Lung (tissue), 12 donors: ENCODE results near the gene ZBTB7A. TPM values are rescaled to one million over a fixed set of nuclear protein-coding genes. Genes with fewer than 3 reads are reported as not detected.

Experiments used
- ATAC-seq: fragments of 200-7000 bp; cut with Tn5 transposase; one replicate; pipeline ENCODE4 v1.9.1; 2020; ENCODE audit warnings: moderate number of reproducible peaks; ENCODE audit not compliant: insufficient read depth, low FRiP score
- DNase-seq, 3 donors: peaks; one replicate each; pipeline ENCODE4 v3.0.0-alpha.2; 2013 to 2017
- H3K27ac ChIP-seq, 2 donors: one replicate each; pipeline ENCODE4 v1.5.1; 2013; ENCODE audit warnings: mild to moderate bottlenecking in 2 of 2, moderate library complexity in 2 of 2, control low read depth in 1 of 2, inconsistent platforms in 1 of 2, low read depth in 1 of 2, low read length in 1 of 2
- H3K27me3 ChIP-seq, 3 donors: one replicate each; pipeline ENCODE4 v1.5.1; 2013; ENCODE audit warnings: low read length in 2 of 3; ENCODE audit not compliant: control insufficient read depth in 3 of 3, insufficient read depth in 3 of 3
- H3K36me3 ChIP-seq, 4 donors: one replicate each; pipeline ENCODE4 v1.5.1; 2013; ENCODE audit warnings: low read length in 4 of 4, mild to moderate bottlenecking in 1 of 4, moderate library complexity in 1 of 4; ENCODE audit not compliant: control insufficient read depth in 4 of 4, insufficient read depth in 4 of 4
- H3K4me1 ChIP-seq, 5 donors: one replicate each; pipeline ENCODE4 v1.5.1; 2013; ENCODE audit warnings: low read length in 5 of 5, mild to moderate bottlenecking in 2 of 5, moderate library complexity in 1 of 5; ENCODE audit not compliant: control insufficient read depth in 5 of 5, insufficient read depth in 5 of 5
- H3K4me3 ChIP-seq: one replicate; pipeline ENCODE4 v1.5.1; 2013; ENCODE audit warnings: mild to moderate bottlenecking, control low read depth, moderate library complexity
- H3K9ac ChIP-seq, 2 donors: one replicate each; pipeline ENCODE4 v1.5.1; 2013; ENCODE audit warnings: low read length in 2 of 2, control low read depth in 1 of 2; ENCODE audit not compliant: insufficient read depth in 1 of 2
- H3K9me3 ChIP-seq, 4 donors: one replicate each; pipeline ENCODE4 v1.5.1; 2013; ENCODE audit warnings: low read length in 3 of 4, mild to moderate bottlenecking in 1 of 4, moderate library complexity in 1 of 4; ENCODE audit not compliant: control insufficient read depth in 4 of 4, insufficient read depth in 3 of 4
- WGBS, 2 donors: extraction: QIAGEN DNeasy Blood & Tissue Kit; methylation state at CpG; one replicate each; pipeline ENCODE4 v1.1.7; 2013; 5-methylcytosine and 5-hydroxymethylcytosine counted together
- polyA plus RNA-seq, 2 donors: library from polyadenylated mRNA; stranded (reverse); fragments of 200-250 nt; gene quantifications; one replicate each; pipeline ENCODE4 v1.2.1, GENCODE V29; 2013
- total RNA-seq, 2 donors: library from RNA; depleted of rRNA in 1 of 2; stranded (reverse); fragments of >200 nt in 1 of 2; gene quantifications; one replicate each; pipeline ENCODE4 v1.2.1, GENCODE V29; 2014 to 2021
- TF ChIP-seq, protein P1 (sequence below): IDR thresholded peaks from 2 replicates; pipeline ENCODE4 v1.5.1; 2012; ENCODE audit warnings: mild to moderate bottlenecking; ENCODE audit errors: control extremely low read depth, extremely low read depth
- donor health status: control.
- donor health status: control.
- donor health status: Bipolar disorder and iron deficiency.
- donor health status: healthy.
- donor health status: DM: yes; HTN: yes; CAD: no.

Gene ZBTB7A
- total and polyA plus RNA-seq, 4 donors, result 13.4 to 68.0 (median 19.5) TPM

- WGBS, 2 donors, result 95% methylated on average over 10 of the region's 10 CpGs
- Histone ChIP-seq H3K9ac (no peak overlapping the region), H3K4me1 (peaks cover 0 to 4% (median 0%) of the 10 kb centered on the region in 5 donors), H3K27ac (no peak overlapping the region), H3K36me3 (peaks cover 4 to 57% (median 21%) of the 10 kb centered on the region in 4 donors), H3K4me3 (no peak overlapping the region), H3K9me3 (no peaks in the 10 kb centered on the region), H3K27me3 (no peaks in the 10 kb centered on the region)
- DNase-seq (no peak), ATAC-seq (no peak)
- TF ChIP-seq, protein P1, sequence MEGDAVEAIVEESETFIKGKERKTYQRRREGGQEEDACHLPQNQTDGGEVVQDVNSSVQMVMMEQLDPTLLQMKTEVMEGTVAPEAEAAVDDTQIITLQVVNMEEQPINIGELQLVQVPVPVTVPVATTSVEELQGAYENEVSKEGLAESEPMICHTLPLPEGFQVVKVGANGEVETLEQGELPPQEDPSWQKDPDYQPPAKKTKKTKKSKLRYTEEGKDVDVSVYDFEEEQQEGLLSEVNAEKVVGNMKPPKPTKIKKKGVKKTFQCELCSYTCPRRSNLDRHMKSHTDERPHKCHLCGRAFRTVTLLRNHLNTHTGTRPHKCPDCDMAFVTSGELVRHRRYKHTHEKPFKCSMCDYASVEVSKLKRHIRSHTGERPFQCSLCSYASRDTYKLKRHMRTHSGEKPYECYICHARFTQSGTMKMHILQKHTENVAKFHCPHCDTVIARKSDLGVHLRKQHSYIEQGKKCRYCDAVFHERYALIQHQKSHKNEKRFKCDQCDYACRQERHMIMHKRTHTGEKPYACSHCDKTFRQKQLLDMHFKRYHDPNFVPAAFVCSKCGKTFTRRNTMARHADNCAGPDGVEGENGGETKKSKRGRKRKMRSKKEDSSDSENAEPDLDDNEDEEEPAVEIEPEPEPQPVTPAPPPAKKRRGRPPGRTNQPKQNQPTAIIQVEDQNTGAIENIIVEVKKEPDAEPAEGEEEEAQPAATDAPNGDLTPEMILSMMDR, result no peak
Observed at GRCh38 chr19:4101496-4101770, 34.7 kb upstream of the ZBTB7A start.

GRCh38 chr19:4100647-4101495, 34.2 kb upstream of the ZBTB7A start:
- WGBS, 2 donors, result 96% methylated on average over 35 to 38 of the region's 38 CpGs
- no peaks in the 10 kb centered on the region for H3K27me3 ChIP-seq
- no peak overlapping the region for H3K27ac ChIP-seq
- H3K9me3 ChIP-seq, result no peaks in the 10 kb centered on the region
- DNase-seq (no peak), ATAC-seq (no peak)
- no peak overlapping the region for H3K9ac ChIP-seq
- peaks cover 4 to 58% (median 20%) of the 10 kb centered on the region in 4 donors for H3K36me3 ChIP-seq
- H3K4me1 ChIP-seq, result peaks cover 0 to 4% (median 0%) of the 10 kb centered on the region in 5 donors
- TF ChIP-seq, protein P1, result no peak
- H3K4me3 ChIP-seq, result no peak overlapping the region

- Histone ChIP-seq H3K36me3 (peaks cover 4 to 62% (median 24%) of the 10 kb centered on the region in 4 donors), H3K4me3 (no peak overlapping the region), H3K9me3 (no peaks in the 10 kb centered on the region), H3K9ac (no peak overlapping the region), H3K4me1 (peaks cover 0 to 4% (median 0%) of the 10 kb centered on the region in 5 donors), H3K27me3 (no peaks in the 10 kb centered on the region), H3K27ac (peak overlapping the region in 1 of 2 donors; percentile 11)
- ATAC-seq, result peak; percentile 51
- 82 to 89% methylated on average over 38 of the region's 38 CpGs for WGBS, 2 donors
- TF ChIP-seq, protein P1, result no peak
- peak in 1 of 3 donors; percentile 30 for DNase-seq
Observed at GRCh38 chr19:4099041-4099764, 32.5 kb upstream of the ZBTB7A start.
